BE2C (cell line): ENCODE measurements around the gene HTR3E.

Experiments used
- DNase-seq: peaks from one replicate; pipeline ENCODE4 v3.0.0-alpha.2; 2020
- H3K27me3 ChIP-seq: fragments of 250-450 bp; sonication (Bioruptor Pico); 2 replicates; pipeline ENCODE4 v1.5.1; 2020; ENCODE audit warnings: mild to moderate bottlenecking
- H3K36me3 ChIP-seq: fragments of 250-450 bp; sonication (Bioruptor Pico); 2 replicates; pipeline ENCODE4 v1.5.1; 2020; ENCODE audit warnings: mild to moderate bottlenecking
- H3K4me1 ChIP-seq: fragments of 250-450 bp; sonication (Bioruptor Pico); 2 replicates; pipeline ENCODE4 v1.5.1; 2020
- H3K4me3 ChIP-seq: 2 replicates; pipeline ENCODE4 v1.5.1; 2011; ENCODE audit warnings: low read depth, low read length
- H3K9me3 ChIP-seq: fragments of 250-450 bp; sonication (Bioruptor Pico); 2 replicates; pipeline ENCODE4 v1.5.1; 2020
- CTCF ChIP-seq: IDR thresholded peaks from 2 replicates; pipeline ENCODE4 v1.5.1; 2012; ENCODE audit warnings: mild to moderate bottlenecking, low read depth, low read length

HTR3E gene

DNA sequence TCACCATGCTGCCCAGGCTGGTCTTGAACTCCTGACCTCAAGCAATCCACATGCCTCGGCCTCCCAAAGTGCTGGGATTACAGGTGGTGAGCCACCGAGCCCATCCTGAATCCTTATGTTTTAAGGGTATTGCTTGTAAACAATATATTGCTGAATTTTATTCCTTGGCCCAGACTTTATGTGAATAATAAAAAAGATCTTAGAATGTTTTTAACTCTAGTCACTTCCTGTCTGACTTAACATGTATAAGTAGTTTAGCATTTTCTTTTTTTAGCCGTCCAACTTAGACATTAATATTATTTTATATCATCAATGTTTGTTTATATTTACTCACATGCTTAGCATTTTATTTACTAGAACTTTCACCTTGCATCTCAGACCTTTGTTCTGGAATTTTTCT is 29.1 kb downstream of the HTR3E start:
- Histone ChIP-seq H3K4me3 (no peak overlapping the region), H3K4me1 (no peaks in the 10 kb centered on the region), H3K36me3 (no peaks in the 10 kb centered on the region), H3K9me3 (no peaks in the 10 kb centered on the region; the same call in 1 of the 2 replicates), H3K27me3 (peaks cover 3% of the 10 kb centered on the region)
- DNase-seq: no peak
- TF ChIP-seq CTCF: no peak

DNA sequence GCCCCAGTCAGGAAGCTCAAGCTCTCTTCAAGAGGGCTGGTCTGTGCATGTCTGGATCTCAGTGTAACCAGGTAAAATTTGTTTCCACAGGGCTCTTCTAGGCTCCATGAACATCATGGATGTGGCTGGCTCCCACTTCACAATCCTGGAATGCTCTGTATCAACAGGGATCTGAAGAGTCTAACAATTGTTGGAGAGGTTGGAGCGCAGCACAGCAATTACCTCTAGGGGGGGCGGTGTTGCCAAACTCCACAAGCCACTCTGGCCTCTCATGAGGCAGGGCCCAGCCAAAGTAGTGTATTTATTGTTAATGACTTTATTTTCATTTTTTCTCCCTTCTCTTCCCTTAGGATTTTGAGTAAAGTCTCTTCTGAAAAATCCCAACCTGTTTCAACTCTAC is 32.1 kb downstream of the HTR3E start:
- Histone ChIP-seq H3K27me3 (no peaks in the 10 kb centered on the region), H3K4me1 (no peaks in the 10 kb centered on the region)
- DNase-seq: peak; percentile 58

DNA sequence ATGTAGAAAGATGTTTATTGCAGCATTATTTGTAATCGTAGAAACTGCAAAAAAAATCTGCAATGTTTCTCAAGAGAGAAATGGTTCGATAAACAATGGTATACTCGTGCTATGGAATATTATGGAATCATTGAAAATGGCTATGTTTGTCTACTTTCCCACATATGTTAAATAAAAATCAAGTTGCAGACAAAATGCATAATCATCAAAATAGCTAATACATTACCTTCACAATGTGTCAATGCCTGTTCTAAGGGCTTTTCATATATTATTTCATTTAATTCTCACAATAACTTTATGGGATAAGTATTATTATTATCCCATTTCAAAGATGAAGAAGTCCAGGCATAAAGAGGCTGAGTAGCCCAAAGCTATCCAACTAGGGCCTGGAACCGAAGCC is 36.1 kb downstream of the HTR3E start:
- no peaks in the 10 kb centered on the region for H3K27me3 ChIP-seq
- H3K36me3 ChIP-seq: peaks cover 11% of the 10 kb centered on the region
- no peak for DNase-seq
- no peaks in the 10 kb centered on the region; the same call in 1 of the 2 replicates for H3K4me1 ChIP-seq
- no peak overlapping the region for H3K4me3 ChIP-seq
- no peak for TF ChIP-seq CTCF
- H3K9me3 ChIP-seq: no peaks in the 10 kb centered on the region

More for the DNA sequence above, 32.1 kb downstream of the HTR3E start:
- peak; percentile 59 for TF ChIP-seq CTCF
- Histone ChIP-seq H3K4me3 (no peak overlapping the region), H3K9me3 (no peaks in the 10 kb centered on the region), H3K36me3 (no peaks in the 10 kb centered on the region)

- DNase-seq: peak; percentile 91
- Histone ChIP-seq H3K4me3 (peak overlapping the region; percentile 100), H3K9me3 (no peaks in the 10 kb centered on the region), H3K36me3 (peaks cover 20% of the 10 kb centered on the region), H3K4me1 (no peaks in the 10 kb centered on the region; the same call in 1 of the 2 replicates), H3K27me3 (no peaks in the 10 kb centered on the region)
- TF ChIP-seq CTCF: 0 out of 2 replicates have a peak, but pooled peaks have one; percentile 10
Measured at GRCh38 chr3:184133840-184134745, 37.2 kb downstream of the HTR3E start.

DNA sequence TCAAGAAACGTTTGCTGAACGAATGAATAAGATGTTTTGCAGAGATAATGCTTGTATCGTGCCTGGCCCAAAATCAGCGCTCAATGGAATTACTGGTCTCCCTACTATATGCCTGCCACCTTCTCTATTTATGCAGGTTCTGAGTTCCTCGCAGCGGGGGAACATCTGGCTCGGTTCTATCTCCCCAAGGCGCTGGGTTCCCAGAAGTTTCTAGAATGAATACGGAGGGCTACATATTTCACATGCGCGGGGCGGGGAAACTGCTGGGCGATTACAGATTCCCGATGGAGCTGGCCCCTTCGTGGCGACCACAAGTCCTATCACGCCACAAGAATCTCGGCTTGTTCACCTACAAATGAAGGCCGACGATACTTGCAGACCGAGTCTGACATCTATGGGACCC is 37.9 kb downstream of the HTR3E start:
- H3K4me1 ChIP-seq: no peaks in the 10 kb centered on the region; the same call in 1 of the 2 replicates
- DNase-seq: no peak
- H3K4me3 ChIP-seq: peak overlapping the region; percentile 100
- H3K27me3 ChIP-seq: no peaks in the 10 kb centered on the region
- H3K9me3 ChIP-seq: no peaks in the 10 kb centered on the region
- H3K36me3 ChIP-seq: peaks cover 20% of the 10 kb centered on the region
- no peak for TF ChIP-seq CTCF
